A172 (cell line): ENCODE measurements around the gene ENAH. TPM values are rescaled to one million over a fixed set of nuclear protein-coding genes. Genes with fewer than 3 reads are reported as not detected.
"Not testable (repeated sequence)": the region's sequence is repeated elsewhere in the genome, so short reads cannot be mapped to it uniquely, and the experiment has no call there.

Experiments used
- DNase-seq: peaks from one replicate; pipeline ENCODE4 v3.0.0-alpha.2; 2015; ENCODE audit warnings: low spot score
- total RNA-seq: library from RNA; depleted of rRNA; stranded (reverse); fragments of >200 nt; shearing (Covaris generic); gene quantifications from 2 replicates; pipeline ENCODE4 v1.2.3, GENCODE V29; 2014

Gene ENAH
- total RNA-seq, 1 experiment from 2014 or later: 129 TPM

GRCh38 chr1:225650179-225650578 lies 2.7 kb downstream of the ENAH start:
- DNase-seq: no peak

GRCh38 chr1:225645194-225645895 lies 7.6 kb downstream of the ENAH start:
- DNase-seq: no peak

GRCh38 chr1:225644666-225645065 lies 8.3 kb downstream of the ENAH start:
- DNase-seq: no peak

- no peak for DNase-seq
Measured at GRCh38 chr1:225642177-225642576, 10.7 kb downstream of the ENAH start.

- DNase-seq: no peak
Measured at GRCh38 chr1:225638853-225639252, 14.1 kb downstream of the ENAH start.

- no peak for DNase-seq
Measured at GRCh38 chr1:225637651-225638199, 15.2 kb downstream of the ENAH start.

GRCh38 chr1:225636992-225637391 lies 15.9 kb downstream of the ENAH start:
- not testable (repeated sequence) for DNase-seq

GRCh38 chr1:225635649-225636048 lies 17.3 kb downstream of the ENAH start:
- no peak for DNase-seq

GRCh38 chr1:225632836-225633235 lies 20.1 kb downstream of the ENAH start:
- not testable (repeated sequence) for DNase-seq

- no peak for DNase-seq
Measured at GRCh38 chr1:225631021-225631663, 21.8 kb downstream of the ENAH start.

GRCh38 chr1:225629483-225629882 lies 23.4 kb downstream of the ENAH start:
- DNase-seq: no peak

- DNase-seq: not testable (repeated sequence)
Measured at GRCh38 chr1:225628794-225629193, 24.1 kb downstream of the ENAH start.

- no peak for DNase-seq
Measured at GRCh38 chr1:225627304-225627947, 25.5 kb downstream of the ENAH start.

- no peak for DNase-seq
Measured at GRCh38 chr1:225626698-225627097, 26.2 kb downstream of the ENAH start.

GRCh38 chr1:225617956-225618355 lies 35.0 kb downstream of the ENAH start:
- DNase-seq: no peak

- DNase-seq: no peak
Measured at GRCh38 chr1:225617479-225617878, 35.4 kb downstream of the ENAH start.

GRCh38 chr1:225615403-225615790 lies 37.5 kb downstream of the ENAH start:
- not testable (repeated sequence) for DNase-seq

GRCh38 chr1:225613006-225613405 lies 39.9 kb downstream of the ENAH start:
- no peak for DNase-seq

- no peak for DNase-seq
Measured at GRCh38 chr1:225612287-225612686, 40.6 kb downstream of the ENAH start.

GRCh38 chr1:225611537-225612223 lies 41.2 kb downstream of the ENAH start:
- DNase-seq: no peak

- no peak for DNase-seq
Measured at GRCh38 chr1:225610539-225610938, 42.4 kb downstream of the ENAH start.
